GM19240 (cell line): ENCODE measurements around the gene TSR2.

Experiments
- DNase-seq: peaks from one replicate; pipeline ENCODE4 v3.0.0; 2011; ENCODE audit warnings: low spot score; ENCODE audit not compliant: insufficient read length

TSR2 gene

DNA sequence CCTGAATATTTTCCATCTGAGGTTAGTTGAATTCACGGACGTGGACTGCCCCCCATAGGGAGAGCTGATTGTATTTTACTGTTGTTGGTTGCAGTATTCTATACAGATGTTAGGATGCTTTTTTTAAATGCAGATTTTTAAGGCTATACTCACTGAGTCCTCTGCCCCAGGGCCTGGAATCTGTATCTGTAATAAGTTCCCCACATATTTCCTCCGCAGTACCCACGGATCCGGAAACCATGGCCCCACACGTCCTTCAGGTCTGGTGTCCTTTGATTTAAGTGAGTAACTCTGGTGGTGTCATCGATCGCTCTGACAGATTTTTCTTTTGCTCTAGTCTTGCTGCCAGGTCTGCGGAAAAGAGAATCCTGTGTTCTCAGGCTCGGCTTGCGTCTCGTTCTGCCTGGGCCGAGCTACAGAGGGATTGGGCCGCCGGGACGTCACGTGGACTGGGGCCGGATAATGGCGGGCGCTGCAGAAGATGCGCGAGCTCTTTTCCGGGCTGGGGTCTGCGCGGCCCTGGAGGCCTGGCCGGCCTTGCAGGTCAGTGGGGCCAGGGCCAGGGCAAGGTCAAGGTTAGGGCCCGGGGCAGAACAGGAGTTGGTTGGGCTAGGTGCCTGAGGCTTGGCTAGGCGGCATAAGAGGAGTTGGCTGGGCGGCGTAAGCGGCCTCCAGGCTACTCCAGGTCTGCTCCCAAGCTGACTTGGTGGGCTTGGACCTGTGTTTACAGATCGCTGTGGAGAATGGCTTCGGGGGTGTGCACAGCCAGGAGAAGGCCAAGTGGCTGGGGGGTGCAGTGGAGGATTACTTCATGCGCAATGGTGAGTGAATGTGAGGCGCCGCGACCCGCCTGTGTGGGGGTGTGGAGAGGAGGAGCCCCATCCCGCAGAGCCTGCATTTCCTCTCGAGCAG is at the start of gene TSR2:
TSS of gene TSR2 (plus strand) at position 445 of the 912 bp plus-strand sequence. CDS start at position 463, 18 bp downstream.
- DNase-seq: peak; percentile 41

GRCh38 chrX:54397113-54397512 is 43.1 kb upstream of the TSR2 start:
- DNase-seq: no peak

DNA sequence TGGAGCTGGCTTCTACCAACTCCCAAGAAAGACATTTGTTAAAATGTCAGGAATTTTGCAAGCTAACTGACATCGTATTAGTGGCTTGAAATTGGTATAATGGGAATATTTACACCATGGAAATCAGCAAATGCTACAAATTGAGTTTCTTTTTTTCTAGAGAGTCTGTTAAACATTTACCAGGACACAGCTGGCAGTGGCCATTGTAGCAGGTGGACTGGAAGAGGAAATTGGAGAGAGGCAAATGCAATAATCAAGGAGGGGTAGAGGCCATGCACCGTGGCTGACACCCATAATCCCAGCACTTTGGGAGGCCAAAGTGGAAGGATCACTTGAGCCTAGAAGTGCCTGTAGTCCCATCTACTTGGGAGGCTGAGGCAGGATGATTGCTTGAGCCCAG is 32.9 kb upstream of the TSR2 start:
- no peak for DNase-seq

- no peak for DNase-seq
Observed at GRCh38 chrX:54411732-54412131, 28.5 kb upstream of the TSR2 start.

DNA sequence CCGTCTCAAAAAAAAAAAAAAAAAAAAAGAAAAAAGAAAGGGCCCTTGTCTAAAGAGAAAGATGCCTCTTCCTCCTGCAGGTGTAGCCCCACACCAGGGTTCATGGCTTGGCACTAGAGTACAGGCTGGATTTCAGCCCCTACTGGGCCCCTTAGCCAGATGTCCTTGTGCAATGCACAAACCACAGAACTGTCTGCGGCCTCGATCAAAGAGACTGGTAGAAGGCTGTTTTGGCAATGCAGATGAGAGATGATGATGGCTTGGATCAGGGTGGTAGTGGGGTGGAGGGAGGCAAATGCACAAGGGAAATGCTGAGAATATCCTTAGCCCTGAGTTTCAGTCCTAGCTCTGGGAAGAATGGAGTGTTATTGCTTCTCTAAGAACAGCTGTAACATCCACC is 26.5 kb upstream of the TSR2 start:
- no peak for DNase-seq

GRCh38 chrX:54415534-54416350 is 24.5 kb upstream of the TSR2 start:
- DNase-seq: no peak

DNA sequence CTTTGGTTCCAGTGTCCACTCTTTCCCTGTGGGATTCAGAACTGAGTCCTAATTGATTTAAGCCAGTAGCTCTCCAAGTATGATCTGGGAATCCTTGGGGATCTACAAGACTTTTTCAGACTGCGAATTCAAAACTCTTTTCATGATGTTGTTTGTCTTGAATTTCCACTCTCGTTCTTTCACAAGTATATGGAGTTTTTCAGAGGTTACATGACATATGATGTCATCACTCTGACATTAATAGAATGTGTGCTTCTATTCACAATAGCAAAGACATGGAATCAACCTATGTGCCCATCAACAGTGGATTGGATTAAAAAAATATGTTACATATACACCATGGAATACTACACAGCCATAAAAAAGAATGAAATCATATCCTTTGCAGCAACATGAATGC is 23.2 kb upstream of the TSR2 start:
- DNase-seq: no peak

- DNase-seq: no peak
Observed at GRCh38 chrX:54419559-54420302, 20.5 kb upstream of the TSR2 start.

DNA sequence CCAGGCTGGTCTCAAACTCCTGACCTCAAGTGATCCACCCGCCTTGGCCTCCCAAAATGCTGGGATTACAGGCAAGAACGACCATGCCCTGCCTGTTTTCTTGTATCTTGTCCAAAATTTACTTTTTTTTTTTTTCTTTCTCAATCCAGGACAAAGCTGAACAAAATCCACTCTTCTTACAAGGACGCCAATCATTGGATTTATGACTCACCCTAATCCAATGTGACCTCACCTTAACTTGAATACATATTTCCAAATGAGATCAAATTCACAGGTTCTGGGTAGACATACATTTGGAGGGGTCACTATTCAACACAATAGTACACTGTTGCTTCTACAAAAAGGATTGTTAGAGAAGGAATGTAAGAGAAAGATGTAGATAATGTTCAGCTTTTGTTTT is 18.0 kb upstream of the TSR2 start:
- DNase-seq: no peak

DNA sequence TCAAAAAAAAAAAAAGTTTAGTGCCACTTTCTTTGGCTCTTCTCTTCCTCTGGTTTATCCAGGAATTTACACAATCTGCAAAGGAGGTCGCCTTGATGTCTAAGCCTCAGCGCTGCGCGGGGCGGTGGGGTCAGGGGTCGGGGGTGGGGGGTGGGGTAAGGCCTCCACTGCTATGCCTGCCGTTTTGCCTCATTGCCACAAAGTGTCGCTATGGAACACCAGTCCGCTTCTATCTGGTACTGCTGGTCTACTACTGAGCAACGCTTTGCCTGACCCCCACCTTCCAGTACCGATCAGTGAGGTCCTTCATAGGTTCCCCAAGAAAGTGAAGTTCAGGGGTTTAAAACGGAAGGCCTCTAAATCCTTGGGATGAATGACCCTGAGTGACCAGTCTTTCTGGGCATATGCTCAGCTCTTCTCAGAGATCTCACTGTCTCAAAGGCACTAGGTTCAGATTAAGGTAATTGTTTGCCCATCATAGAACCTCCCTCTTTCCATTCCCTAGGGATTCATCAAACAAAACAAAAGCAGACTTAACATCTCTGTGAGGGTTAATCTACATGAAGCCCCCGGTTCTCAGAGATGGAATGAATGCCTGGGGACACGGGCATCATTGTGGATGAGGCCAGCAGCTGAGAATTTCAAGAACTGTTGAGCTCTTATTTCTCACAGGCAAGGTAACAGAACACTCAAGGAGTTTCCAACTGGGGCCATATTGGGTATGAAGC is 16.9 kb upstream of the TSR2 start:
- no peak for DNase-seq

DNA sequence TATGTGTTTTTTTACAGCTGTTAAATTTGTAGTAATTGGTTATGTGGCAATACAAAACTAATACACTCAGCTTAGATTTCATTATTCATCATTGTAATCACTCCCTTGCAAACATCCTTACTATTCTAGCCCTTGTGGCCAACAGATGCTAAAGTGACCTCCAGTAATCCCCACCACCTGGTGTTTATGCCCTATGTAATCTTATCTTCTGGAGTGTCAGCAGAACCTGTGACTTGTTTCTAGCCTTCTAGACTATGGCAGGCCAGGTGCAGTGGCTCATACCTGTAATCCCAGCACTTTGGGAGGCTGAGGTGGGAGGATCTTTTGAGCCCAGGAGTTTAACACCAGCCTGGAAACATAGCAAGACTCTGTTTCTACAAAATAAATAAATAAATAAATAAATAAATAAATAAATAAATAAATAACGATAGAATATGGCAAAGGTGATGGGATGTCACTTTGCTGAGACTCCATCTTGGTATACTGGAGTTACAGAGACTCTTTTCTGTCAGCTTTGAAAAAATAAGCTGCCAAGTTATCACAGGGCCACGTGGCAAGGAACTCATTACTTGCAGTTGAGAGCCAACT is 12.3 kb upstream of the TSR2 start:
- no peak for DNase-seq

DNA sequence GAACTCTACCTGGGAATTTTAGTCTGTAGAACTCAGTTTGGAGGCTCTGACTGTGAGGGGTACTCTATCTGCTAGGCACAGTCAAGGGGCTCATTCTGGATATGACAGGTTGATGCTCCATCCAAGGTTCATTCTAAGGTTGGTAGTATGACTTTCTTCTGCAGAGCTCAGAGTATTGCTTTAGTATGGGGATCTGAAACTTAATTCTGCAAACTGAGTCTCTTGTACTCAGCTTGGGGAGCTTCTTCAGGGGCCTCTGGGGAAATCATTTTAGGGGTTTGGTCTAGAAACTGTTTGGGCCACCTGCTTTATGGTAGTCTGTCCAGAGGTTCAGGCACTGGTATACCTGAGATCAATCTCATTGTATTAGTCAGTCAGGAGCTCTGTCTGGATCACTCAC is 9.7 kb upstream of the TSR2 start:
- no peak for DNase-seq

DNA sequence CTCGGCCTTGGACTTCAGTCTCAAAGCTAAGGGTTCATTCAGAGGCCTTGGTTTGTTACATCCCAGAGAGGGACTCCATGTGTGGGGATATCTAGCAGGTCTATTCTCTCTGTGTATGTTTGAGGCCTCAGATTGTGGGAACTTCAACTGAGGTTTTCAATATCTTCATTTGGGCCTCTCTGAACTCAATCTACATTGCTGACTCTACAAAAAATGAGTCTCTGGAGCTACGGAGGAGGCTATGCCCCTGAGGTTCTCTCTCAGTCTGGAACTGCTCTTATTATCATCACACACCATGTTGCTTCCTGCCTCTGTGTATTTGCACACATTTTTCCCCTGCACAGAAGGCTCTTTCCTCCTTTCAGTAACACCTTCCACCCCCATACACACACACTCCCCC is 5.1 kb upstream of the TSR2 start:
- DNase-seq: no peak

DNA sequence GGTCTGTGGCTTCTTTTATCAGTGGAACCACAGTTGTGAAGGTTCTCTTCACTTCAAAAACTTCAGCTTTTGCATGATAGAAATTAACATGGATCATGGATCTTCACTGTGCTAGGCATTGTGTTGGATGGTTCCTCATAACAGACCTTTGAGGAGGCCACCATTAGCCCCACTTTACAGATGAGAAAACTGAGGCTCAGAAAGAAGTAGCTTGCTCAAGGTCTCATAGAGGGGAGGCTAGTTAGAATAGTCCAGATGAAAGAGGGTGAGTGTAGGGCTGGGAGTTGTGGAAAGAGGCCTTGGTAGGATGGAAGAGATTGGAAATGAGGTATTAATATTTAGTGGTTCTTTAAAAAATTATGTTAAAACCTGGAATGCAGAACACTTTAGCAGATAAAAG is 2.6 kb downstream of the TSR2 start:
- DNase-seq: no peak

DNA sequence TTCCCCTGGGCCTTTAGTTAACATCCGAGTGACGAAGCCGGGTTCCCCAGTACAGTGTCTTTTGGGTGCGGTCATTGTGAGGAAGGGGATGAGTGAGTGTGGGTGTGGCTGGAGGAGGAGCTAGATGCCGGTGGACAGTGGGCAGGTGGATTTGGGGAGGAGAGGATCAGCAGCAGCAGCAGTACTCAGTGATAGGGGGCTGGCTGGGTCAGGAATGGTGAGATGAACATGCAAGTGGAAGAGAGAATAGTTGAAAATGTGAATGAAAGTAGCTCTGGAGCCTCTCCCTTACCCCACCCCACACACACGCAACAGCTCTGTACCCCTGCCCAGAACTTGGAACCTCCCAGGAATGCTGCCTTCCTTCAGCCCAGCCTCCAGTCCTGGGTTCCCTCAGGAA is 4.5 kb downstream of the TSR2 start:
- DNase-seq: no peak

DNA sequence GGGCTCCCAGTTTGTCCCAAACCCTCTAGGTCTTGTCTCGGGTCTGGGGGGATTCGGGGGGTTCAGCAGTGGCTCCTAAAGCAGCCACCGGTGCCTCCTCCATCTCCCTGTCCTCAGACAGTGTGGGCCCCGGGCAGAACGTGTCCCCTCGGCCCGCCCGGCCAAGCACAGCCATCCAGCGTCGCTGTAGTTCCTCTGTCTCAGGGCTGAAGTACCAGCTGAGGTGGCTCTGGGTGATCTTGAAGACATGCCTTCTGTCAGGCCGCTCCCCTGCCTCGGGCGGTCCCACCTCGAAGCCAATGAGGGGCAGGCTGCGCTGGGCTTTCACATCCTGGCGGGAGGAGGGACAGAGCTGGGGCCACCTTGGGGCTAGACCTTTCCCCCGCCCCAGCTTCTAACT is 5.9 kb downstream of the TSR2 start:
- DNase-seq: no peak

- no peak for DNase-seq
Observed at GRCh38 chrX:54447461-54447860, 7.3 kb downstream of the TSR2 start.

- DNase-seq: no peak
Observed at GRCh38 chrX:54449929-54450328, 9.7 kb downstream of the TSR2 start.

DNA sequence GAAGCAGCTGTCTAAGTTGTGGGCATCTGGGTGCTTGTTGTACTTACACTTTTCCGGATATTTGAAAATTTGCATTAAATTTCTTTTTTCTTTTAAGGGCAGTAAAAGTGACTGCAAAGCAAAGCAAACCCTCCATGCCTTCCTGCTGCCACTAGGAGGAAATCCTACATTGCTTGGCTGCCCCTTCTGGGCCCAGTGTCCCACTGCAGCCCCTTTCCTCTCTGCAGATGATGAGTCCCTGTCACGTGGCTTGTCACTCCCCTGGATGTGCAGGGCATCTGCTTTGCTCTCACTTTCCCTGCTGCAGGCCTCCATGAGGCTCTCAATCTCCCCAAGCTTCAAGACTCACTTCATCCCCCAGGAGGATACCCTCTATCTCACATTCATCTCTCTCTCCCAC is 12.7 kb downstream of the TSR2 start:
- no peak for DNase-seq

GRCh38 chrX:54470054-54470760 is 30.0 kb downstream of the TSR2 start:
- no peak for DNase-seq
